Tibial nerve (tissue), 4 donors: ENCODE results near the gene AREG.

Experiments used
- EP300 ChIP-seq, 2 donors: sonication (generic); formaldehyde crosslinking; IDR thresholded peaks; one replicate each; pipeline ENCODE4 v1.6.1; 2017; ENCODE audit warnings: antibody characterized with exemption in 2 of 2, mild to moderate bottlenecking in 1 of 2
- POLR2A ChIP-seq, 2 donors: fragments of 450-650 bp; IDR thresholded peaks; one replicate each; pipeline ENCODE4 v1.6.1; 2017; ENCODE audit warnings: antibody characterized with exemption in 2 of 2, mild to moderate bottlenecking in 2 of 2, moderate library complexity in 2 of 2
- TF ChIP-seq, protein P1 (sequence below), 5 experiments: fragments of 200-600 bp in 3 of 5; fragments of 450-650 bp in 2 of 5; sonication (generic) in 3 of 5; IDR thresholded peaks; one replicate each; pipeline ENCODE4 v1.5.1; 2016 to 2019; ENCODE audit warnings: antibody characterized with exemption in 5 of 5, mild to moderate bottlenecking in 3 of 5, moderate library complexity in 2 of 5

DNA sequence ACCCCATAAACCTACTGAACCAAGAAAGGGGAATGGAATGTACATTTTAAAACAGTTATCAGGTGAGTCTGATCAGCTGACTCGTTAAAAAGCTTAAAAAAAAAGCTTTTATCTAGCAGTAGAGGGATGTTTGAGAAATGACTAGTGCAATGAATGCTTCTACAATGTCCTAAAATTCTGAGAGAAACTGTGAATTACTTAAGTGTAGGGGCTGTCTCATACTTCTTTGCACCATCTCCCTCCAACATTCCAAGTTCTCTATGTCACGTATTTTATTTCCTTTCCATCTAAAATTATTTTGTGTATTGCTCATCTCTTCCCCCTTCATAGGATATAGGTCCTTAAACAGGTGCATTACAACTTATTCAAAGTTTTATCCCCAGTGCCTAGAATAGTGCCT is 11.9 kb upstream of the AREG start:
- TF ChIP-seq, protein P1, sequence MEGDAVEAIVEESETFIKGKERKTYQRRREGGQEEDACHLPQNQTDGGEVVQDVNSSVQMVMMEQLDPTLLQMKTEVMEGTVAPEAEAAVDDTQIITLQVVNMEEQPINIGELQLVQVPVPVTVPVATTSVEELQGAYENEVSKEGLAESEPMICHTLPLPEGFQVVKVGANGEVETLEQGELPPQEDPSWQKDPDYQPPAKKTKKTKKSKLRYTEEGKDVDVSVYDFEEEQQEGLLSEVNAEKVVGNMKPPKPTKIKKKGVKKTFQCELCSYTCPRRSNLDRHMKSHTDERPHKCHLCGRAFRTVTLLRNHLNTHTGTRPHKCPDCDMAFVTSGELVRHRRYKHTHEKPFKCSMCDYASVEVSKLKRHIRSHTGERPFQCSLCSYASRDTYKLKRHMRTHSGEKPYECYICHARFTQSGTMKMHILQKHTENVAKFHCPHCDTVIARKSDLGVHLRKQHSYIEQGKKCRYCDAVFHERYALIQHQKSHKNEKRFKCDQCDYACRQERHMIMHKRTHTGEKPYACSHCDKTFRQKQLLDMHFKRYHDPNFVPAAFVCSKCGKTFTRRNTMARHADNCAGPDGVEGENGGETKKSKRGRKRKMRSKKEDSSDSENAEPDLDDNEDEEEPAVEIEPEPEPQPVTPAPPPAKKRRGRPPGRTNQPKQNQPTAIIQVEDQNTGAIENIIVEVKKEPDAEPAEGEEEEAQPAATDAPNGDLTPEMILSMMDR (IDR thresholded peaks at IDR 0.05) = no peak
- TF ChIP-seq POLR2A (IDR thresholded peaks at IDR 0.05) = no peak
- no peak for TF ChIP-seq EP300 (IDR thresholded peaks at IDR 0.05)
